GM21360 (cell line): ENCODE results near the gene ZNF469.
"Not testable (repeated sequence)": the region's sequence is repeated elsewhere in the genome, so short reads cannot be mapped to it uniquely, and the experiment has no call there.

Experiments used
- ATAC-seq: cut with Tn5 transposase; IDR thresholded peaks from one replicate; pipeline ENCODE4 v1.9.1; 2021; ENCODE audit warnings: mild to moderate bottlenecking, moderate library complexity; ENCODE audit not compliant: unreplicated experiment

ZNF469 gene

DNA sequence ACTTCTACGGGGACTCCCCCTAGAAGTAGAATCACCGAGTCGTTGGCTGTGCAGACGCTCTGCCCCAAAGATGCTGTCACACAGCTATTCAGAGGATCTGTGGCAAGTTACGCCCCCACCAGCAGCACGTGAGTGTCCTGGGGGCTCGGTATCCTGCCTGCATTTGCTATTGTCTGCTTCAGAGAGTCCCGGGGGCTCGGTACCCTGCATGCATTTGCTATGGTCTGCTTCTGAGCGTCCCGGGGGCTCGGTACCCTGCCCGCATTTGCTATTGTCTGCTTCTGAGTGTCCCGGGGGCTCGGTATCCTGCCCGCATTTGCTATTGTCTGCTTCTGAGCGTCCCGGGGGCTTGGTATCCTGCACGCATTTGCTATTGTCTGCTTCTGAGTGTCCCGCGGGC, 23.8 kb upstream of the ZNF469 start:
- ATAC-seq, result no peak

DNA sequence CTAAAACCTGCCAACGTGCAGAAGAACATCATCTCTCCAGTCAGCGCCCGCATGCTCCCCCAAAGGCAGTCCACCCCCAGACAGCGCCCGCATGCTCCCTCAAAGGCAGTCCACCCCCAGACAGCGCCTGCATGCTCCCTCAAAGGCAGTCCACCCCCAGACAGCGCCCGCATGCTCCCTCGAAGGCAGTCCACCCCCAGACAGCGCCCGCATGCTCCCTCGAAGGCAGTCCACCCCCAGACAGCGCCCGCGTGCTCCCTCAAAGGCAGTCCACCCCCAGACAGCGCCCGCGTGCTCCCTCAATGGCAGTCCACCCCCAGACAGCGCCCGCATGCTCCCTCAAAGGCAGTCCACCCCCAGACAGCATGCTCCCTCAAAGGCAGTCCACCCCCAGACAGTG, 22.4 kb upstream of the ZNF469 start:
- not testable (repeated sequence) for ATAC-seq

GRCh38 chr16:88360999-88361398, 21.8 kb upstream of the ZNF469 start:
- no peak for ATAC-seq

- ATAC-seq, result no peak
Observed at GRCh38 chr16:88361775-88362174, 21.0 kb upstream of the ZNF469 start.

- no peak for ATAC-seq
Observed at GRCh38 chr16:88363239-88363891, 19.4 kb upstream of the ZNF469 start.

- no peak for ATAC-seq
Observed at GRCh38 chr16:88365244-88365865, 17.4 kb upstream of the ZNF469 start.

GRCh38 chr16:88366032-88366703, 16.6 kb upstream of the ZNF469 start:
- ATAC-seq, result no peak

- no peak for ATAC-seq
Observed at GRCh38 chr16:88366704-88367047, 16.1 kb upstream of the ZNF469 start.

- ATAC-seq, result no peak
Observed at GRCh38 chr16:88367560-88367959, 15.2 kb upstream of the ZNF469 start.

GRCh38 chr16:88368036-88368435, 14.7 kb upstream of the ZNF469 start:
- no peak for ATAC-seq

- ATAC-seq, result no peak
Observed at GRCh38 chr16:88368994-88369393, 13.8 kb upstream of the ZNF469 start.

GRCh38 chr16:88369447-88370008, 13.2 kb upstream of the ZNF469 start:
- no peak for ATAC-seq

DNA sequence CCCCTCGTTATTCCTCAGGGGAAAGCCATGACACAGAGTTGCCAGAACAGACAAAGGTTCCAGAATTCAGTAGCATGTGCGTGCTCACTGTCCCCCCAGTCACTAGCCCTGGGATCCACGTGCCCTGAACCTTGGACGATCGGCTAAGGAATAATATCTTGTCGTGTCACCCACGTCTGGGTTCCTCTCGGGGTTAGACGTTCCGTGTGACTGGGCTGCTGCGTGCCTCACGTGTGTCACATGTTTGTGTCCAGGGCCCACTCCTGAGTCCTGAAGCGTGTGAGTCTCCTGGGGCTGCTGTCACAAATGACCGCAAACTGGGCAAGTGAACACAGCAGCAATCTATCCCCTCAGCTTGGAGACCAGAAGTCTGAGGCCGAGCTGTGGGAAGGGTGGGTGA, 12.4 kb upstream of the ZNF469 start:
- no peak for ATAC-seq

DNA sequence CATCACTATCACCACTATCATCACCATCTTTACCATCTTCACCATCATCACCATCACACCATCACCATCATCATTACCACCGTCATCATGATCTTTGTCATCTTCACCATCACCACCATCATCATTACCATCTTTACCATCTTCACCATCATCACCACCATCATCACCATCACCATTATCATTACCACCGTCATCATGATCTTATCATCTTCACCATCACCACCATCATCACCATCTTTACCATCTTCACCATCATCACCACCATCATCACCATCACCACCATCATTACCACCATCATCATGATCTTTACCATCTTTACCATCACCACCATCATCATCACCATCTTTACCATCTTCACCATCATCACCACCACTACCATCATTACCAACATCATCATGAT, 10.2 kb upstream of the ZNF469 start:
- ATAC-seq, result no peak

DNA sequence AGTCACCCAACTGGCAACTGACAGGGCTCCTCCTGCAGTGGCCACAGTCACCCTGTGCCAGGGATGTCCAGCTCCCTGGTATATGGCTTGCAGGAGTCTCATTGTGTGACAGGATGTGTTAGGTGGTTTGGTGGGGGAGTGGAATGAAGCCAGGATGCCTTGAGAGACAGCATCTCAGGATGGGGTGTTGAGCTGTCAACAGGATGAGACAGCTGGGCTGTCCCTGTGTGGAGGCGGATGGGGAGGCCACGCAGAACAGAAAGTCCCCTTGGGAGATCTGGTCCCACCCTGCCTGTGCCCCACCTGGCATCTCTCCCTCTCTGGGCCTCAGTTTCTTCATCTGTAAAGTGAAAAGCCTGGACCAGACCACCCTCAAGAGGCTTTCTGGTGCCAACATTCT, 9.5 kb upstream of the ZNF469 start:
- ATAC-seq, result no peak

DNA sequence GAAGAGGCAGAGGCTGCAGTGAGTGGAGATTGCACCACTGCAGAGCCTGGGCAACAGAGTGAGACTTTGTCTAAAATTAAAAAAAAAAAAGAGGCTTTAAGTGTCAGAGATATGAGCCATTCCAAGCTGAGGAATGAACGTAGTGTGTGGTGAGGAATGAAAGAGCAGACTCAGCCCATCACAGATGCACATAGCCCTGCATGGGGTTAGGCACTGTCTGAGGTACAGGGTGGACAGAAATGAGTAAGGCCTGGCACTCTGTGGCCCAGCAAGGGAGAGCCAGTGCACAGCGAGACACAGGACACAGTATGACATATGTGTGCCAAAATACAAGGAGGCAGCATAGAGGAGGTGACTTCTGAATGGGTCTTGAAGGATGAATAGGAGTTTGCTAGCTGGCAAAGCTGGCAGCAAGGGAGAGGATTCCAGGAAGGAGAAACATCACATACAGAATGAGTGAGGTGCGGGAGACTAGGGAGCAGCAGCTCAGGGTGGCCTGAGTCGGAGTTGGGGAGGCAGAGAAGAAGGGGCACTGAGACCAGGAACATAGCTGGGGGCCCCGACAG, 8.7 kb upstream of the ZNF469 start:
- no peak for ATAC-seq

GRCh38 chr16:88374736-88375135, 8.0 kb upstream of the ZNF469 start:
- no peak for ATAC-seq

DNA sequence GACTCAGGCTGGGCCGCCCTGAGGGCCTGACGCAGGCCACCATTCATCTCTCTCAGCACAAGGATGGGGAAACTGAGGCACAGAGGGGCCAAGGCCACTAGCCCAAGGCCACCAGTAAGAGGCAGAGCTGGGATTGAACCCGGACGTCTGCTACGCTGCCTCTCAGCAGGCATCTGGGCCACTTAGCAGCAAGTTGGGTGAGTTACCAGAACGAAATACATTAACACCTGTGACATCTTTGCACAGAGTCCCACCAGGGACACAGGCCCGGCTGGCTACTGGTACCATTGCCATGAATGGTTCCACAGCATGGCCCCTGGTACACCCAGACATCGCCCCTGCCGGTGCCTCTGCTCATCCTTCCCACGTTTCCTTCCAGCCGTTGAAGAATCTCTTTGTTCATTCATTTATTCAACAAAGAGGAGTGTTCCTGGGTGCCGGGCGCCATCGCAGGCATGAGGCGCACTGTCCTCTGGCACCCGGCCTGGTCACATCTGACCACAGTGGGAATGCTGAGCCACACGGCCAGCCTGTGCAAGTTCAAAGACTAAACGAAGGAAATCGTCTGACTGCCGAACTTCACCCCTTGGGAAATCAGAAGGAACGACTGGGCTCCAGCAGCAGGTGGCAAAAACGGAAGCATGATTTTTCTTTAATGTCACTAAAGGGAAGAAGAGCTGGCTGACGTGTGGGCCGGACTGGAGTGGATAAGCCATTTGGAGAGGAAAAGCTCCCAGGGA, 7.4 kb upstream of the ZNF469 start:
- ATAC-seq, result no peak

- no peak for ATAC-seq
Observed at GRCh38 chr16:88375996-88376834, 6.5 kb upstream of the ZNF469 start.
